GM13976 (cell line): ENCODE results near the gene DMRTC2.

Experiments
- DNase-seq: peaks from one replicate; pipeline ENCODE4 v3.0.0; 2012; ENCODE audit warnings: low spot score
- CTCF ChIP-seq: IDR thresholded peaks from 2 replicates; pipeline ENCODE4 v1.5.1; 2012; ENCODE audit warnings: borderline replicate concordance, mild to moderate bottlenecking; ENCODE audit not compliant: insufficient read depth; ENCODE audit errors: extremely low read depth, missing control alignments, control extremely low read depth
- in situ Hi-C: fragments of 300-500 bp; cut with MboI; formaldehyde crosslinking; loops from one replicate; pipeline ENCODE4 v1.12.0; 2022; ENCODE audit warnings: low sequenced_read_pairs, mixed read lengths, inconsistent platforms; ENCODE audit not compliant: unreplicated experiment

DMRTC2 gene

GRCh38 chr19:41894350-41894749, 49.5 kb downstream of the DMRTC2 start:
- in situ Hi-C loops, result no loop called here

GRCh38 chr19:41895745-41896580, 51.1 kb downstream of the DMRTC2 start:
- in situ Hi-C loops, result no loop called here
- DNase-seq, result no peak
- no peak for TF ChIP-seq CTCF

More at GRCh38 chr19:41894350-41894749, 49.5 kb downstream of the DMRTC2 start:
- TF ChIP-seq CTCF, result no peak
- no peak for DNase-seq

- DNase-seq, result no peak
- in situ Hi-C loops, result no loop called here
- no peak for TF ChIP-seq CTCF
Measured at GRCh38 chr19:41896581-41896942, 51.7 kb downstream of the DMRTC2 start.

- DNase-seq, result no peak
- TF ChIP-seq CTCF, result no peak
- in situ Hi-C loops, result no loop called here
Measured at GRCh38 chr19:41897181-41897580, 52.3 kb downstream of the DMRTC2 start.

- DNase-seq, result no peak
- in situ Hi-C loops, result no loop called here
- TF ChIP-seq CTCF, result no peak
Measured at GRCh38 chr19:41897820-41898219, 53.0 kb downstream of the DMRTC2 start.

DNA sequence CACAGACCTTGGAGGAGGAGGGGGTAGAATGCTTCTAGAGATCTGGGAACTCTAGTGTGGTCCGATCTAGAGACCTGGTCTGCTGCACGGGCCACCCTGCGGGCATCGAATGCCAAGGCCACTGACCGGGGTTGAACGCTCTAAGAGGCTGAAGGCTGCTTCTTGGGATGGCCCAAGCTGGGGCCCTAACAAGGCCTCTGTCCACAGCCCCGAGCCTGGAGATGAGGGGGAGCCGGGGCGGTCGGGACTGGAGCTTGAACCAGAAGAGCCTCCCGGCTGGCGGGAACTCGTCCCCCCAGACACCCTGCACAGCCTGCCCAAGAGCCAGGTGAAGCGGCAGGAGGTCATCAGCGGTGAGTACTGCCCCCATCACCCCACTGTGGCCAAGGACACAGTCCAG, 53.4 kb downstream of the DMRTC2 start:
- TF ChIP-seq CTCF, result no peak
- in situ Hi-C loops, result no loop called here
- no peak for DNase-seq
